OCI-LY7 (cell line): ENCODE measurements around the gene OGDH. TPM values are rescaled to one million over a fixed set of nuclear protein-coding genes. Genes with fewer than 3 reads are reported as not detected.
"Not testable (repeated sequence)": the region's sequence is repeated elsewhere in the genome, so short reads cannot be mapped to it uniquely, and the experiment has no call there.

ENCODE experiments used
- BruUV-seq: library from RNA; stranded (reverse); fragments of 400-500 nt; replicated peaks from 2 replicates; lab custom pipeline; 2021; lab: Mats Ljungman, UMichigan
- CTCF ChIA-PET: fragments of 300-600 bp; sonication (Branson Sonifier 250); formaldehyde crosslinking; loops from one replicate; lab custom pipeline; 2022; ENCODE audit warnings: antibody characterized with exemption; ENCODE audit not compliant: unreplicated experiment; lab: Charles Lee
- POLR2A ChIA-PET: fragments of 300-600 bp; sonication (Branson Sonifier 250); formaldehyde crosslinking; loops from one replicate; lab custom pipeline; 2022; ENCODE audit warnings: antibody characterized with exemption; lab: Charles Lee
- DNase-seq: peaks from one replicate; pipeline ENCODE4 v3.0.0-alpha.2; 2015; ENCODE audit warnings: low spot score
- H2AFZ ChIP-seq: fragments of 200-600 bp; sonication (generic), shearing (Covaris generic); 2 replicates; pipeline ENCODE4 v1.6.1; 2014; ENCODE audit warnings: mild to moderate bottlenecking, antibody characterized with exemption, low read length, moderate library complexity
- H3K27ac ChIP-seq: fragments of 200-600 bp; sonication (generic); 2 replicates; pipeline ENCODE4 v1.5.1; 2014; ENCODE audit warnings: mixed run types, low read depth, mild to moderate bottlenecking, moderate library complexity, low read length, inconsistent platforms; ENCODE audit not compliant: poor library complexity, severe bottlenecking
- H3K36me3 ChIP-seq: fragments of 200-600 bp; sonication (generic); 2 replicates; pipeline ENCODE4 v1.6.1; 2014; ENCODE audit warnings: mild to moderate bottlenecking, antibody characterized with exemption, low read length, moderate library complexity, mixed read lengths; ENCODE audit not compliant: insufficient read depth
- H3K4me1 ChIP-seq: fragments of 200-600 bp; sonication (generic); 2 replicates; pipeline ENCODE4 v1.5.1; 2014; ENCODE audit warnings: mild to moderate bottlenecking, low read length; ENCODE audit not compliant: insufficient read depth, poor library complexity, severe bottlenecking
- H3K4me2 ChIP-seq: fragments of 200-600 bp; sonication (generic); 2 replicates; pipeline ENCODE4 v1.6.1; 2014; ENCODE audit warnings: mild to moderate bottlenecking, low read length
- H3K4me3 ChIP-seq: fragments of 200-600 bp; sonication (generic); 2 replicates; pipeline ENCODE4 v1.5.1; 2014; ENCODE audit warnings: mild to moderate bottlenecking, low read depth, low read length; ENCODE audit not compliant: poor library complexity, severe bottlenecking
- H3K79me2 ChIP-seq: fragments of 200-600 bp; sonication (generic); 2 replicates; pipeline ENCODE4 v1.6.1; 2016; ENCODE audit warnings: low read depth, mild to moderate bottlenecking, low read length, moderate library complexity, mixed read lengths; ENCODE audit not compliant: insufficient read depth
- H3K9me2 ChIP-seq: fragments of 200-600 bp; sonication (generic); 2 replicates; pipeline ENCODE4 v1.6.1; 2016; ENCODE audit warnings: mild to moderate bottlenecking, low read length, mixed read lengths; ENCODE audit not compliant: insufficient read depth
- H3K9me3 ChIP-seq: fragments of 200-600 bp; sonication (generic); 2 replicates; pipeline ENCODE4 v1.6.1; 2014; ENCODE audit warnings: mild to moderate bottlenecking, mixed run types, low read length, mixed read lengths
- H4K20me1 ChIP-seq: fragments of 200-600 bp; sonication (generic); 2 replicates; pipeline ENCODE4 v1.6.1; 2014; ENCODE audit warnings: mild to moderate bottlenecking, antibody characterized with exemption, low read length, moderate library complexity, mixed read lengths; ENCODE audit not compliant: insufficient read depth
- EZH2phosphoT487 ChIP-seq: fragments of 200-600 bp; sonication (generic); IDR thresholded peaks from 2 replicates; pipeline ENCODE4 v1.6.1; 2018; ENCODE audit warnings: low read depth, borderline replicate concordance, mild to moderate bottlenecking, mixed run types, antibody characterized with exemption, low read length, moderate library complexity, mixed read lengths
- intact Hi-C: fragments of 100-400 bp; cut with micrococcal nuclease; formaldehyde crosslinking; loops from one replicate; pipeline ENCODE4 v1.10.0; 2022; ENCODE audit not compliant: unreplicated experiment
- total RNA-seq, 2 experiments: library from RNA; depleted of rRNA in 1 of 2; stranded (reverse); fragments of >200 nt in 1 of 2; shearing (Covaris generic) in 1 of 2; gene quantifications; 2 replicates each; pipeline ENCODE4 v1.2.3, GENCODE V29; 2014 to 2022
- TF ChIP-seq, protein P1 (sequence below): fragments of 200-600 bp; sonication (generic); conservative IDR thresholded peaks from 2 replicates; pipeline ENCODE4 v1.5.1; 2014; ENCODE audit warnings: mild to moderate bottlenecking, antibody characterized with exemption, low read length, moderate library complexity, mixed read lengths

The OGDH gene
- total RNA-seq, 2 experiments from 2014 or later = 47.6 to 70.9 TPM

DNA sequence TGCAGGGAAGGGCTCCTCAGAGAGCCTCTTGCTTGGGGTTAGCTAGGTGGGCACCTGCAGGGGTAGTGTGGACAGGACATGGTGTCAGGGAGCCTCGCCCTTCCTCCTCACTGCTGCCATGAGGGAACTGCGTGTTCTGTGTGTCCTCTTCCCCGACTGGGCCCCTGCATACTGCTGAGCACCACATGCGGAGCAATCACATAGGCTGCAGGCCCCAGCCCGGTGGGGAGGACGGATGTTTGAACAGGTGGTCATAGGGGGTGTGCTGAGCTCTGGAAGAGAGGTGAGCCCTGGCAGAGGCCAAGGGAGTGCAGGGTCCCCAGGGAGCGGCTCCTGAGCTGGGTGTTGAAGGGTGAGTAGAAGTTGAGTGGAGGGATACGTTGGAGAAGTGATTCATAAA is 93.9 kb downstream of the OGDH start:
- H3K9me3 ChIP-seq = no peaks in the 10 kb centered on the region
- no TSS peak for BruUV-seq
- no peak overlapping the region for H3K4me3 ChIP-seq
- H3K27ac ChIP-seq = no peak overlapping the region
- TF ChIP-seq, protein P1, sequence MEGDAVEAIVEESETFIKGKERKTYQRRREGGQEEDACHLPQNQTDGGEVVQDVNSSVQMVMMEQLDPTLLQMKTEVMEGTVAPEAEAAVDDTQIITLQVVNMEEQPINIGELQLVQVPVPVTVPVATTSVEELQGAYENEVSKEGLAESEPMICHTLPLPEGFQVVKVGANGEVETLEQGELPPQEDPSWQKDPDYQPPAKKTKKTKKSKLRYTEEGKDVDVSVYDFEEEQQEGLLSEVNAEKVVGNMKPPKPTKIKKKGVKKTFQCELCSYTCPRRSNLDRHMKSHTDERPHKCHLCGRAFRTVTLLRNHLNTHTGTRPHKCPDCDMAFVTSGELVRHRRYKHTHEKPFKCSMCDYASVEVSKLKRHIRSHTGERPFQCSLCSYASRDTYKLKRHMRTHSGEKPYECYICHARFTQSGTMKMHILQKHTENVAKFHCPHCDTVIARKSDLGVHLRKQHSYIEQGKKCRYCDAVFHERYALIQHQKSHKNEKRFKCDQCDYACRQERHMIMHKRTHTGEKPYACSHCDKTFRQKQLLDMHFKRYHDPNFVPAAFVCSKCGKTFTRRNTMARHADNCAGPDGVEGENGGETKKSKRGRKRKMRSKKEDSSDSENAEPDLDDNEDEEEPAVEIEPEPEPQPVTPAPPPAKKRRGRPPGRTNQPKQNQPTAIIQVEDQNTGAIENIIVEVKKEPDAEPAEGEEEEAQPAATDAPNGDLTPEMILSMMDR = no peak
- TF ChIP-seq EZH2phosphoT487 = no peak
- no peak overlapping the region for H3K4me2 ChIP-seq
- H3K9me2 ChIP-seq = no peaks in the 10 kb centered on the region
- H3K4me1 ChIP-seq = no peaks in the 10 kb centered on the region
- POLR2A ChIA-PET = no interaction called here
- intact Hi-C loops = no loop called here
- no peak overlapping the region for H2AFZ ChIP-seq
- H3K79me2 ChIP-seq = no peaks in the 10 kb centered on the region
- H4K20me1 ChIP-seq = no peaks in the 10 kb centered on the region
- CTCF ChIA-PET = no interaction called here
- peaks cover 82% of the 10 kb centered on the region for H3K36me3 ChIP-seq
- no peak for DNase-seq

DNA sequence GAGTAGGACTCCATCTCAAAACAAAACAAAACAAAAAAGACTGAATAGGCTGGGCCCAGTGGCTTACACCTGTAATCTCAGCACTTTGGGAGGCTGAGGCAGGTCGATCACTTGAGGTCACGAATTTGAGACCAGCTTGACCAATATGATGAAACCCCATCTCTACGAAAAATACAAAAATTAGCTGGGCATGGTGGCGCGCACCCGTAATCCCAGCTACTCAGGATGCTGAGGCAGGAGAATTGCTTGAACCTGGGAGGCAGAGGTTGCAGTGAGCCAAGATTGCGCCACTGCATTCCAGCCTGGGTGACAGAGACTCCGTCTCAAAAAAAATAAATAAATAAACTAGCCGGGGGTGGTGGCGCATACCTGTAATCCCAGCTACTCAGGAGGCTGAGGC is 97.0 kb downstream of the OGDH start:
- H3K4me1 ChIP-seq, H3K4me2 ChIP-seq, H4K20me1 ChIP-seq, BruUV-seq, H3K4me3 ChIP-seq, H3K9me2 ChIP-seq, H3K79me2 ChIP-seq, H2AFZ ChIP-seq, DNase-seq, intact Hi-C loops, CTCF ChIA-PET, H3K27ac ChIP-seq, H3K9me3 ChIP-seq: not testable (repeated sequence)
- POLR2A ChIA-PET = interaction anchor here (0.7 kb wide), 1 partner anchor 122 kb away, joined by 3 read pairs; no protein-coding TSS in a partner anchor
- H3K36me3 ChIP-seq = peaks cover 68% of the 10 kb centered on the region

DNA sequence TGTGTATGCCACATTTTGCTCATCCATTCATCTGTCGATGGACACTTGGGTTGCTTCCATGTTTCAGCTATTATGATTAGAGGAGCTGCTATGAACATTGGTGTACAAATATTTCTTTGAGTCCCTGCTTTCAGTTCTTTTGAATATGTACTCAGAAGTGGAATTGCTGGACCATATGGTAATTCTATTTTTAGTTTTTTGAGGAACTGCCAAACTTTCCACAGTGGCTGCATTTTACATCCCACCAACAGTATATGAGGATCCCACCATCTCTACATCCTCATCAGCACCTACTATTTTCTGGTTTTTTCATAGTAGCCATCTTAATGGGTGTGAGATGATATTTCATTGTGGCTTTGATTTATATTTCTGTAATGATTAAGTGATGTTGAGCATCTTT is 97.5 kb downstream of the OGDH start:
- ChIA-PET CTCF (no interaction called here), POLR2A (interaction anchor here (0.6 to 0.7 kb wide), 2 partner anchors 121 to 202 kb away, joined by 3 read pairs; no protein-coding TSS in a partner anchor)

More for the DNA sequence above, 97.5 kb downstream of the OGDH start:
- H3K9me2 ChIP-seq = no peaks in the 10 kb centered on the region
- H4K20me1 ChIP-seq = no peaks in the 10 kb centered on the region
- no peak overlapping the region for H3K4me2 ChIP-seq
- no peak overlapping the region for H3K27ac ChIP-seq
- no peak overlapping the region for H2AFZ ChIP-seq
- H3K9me3 ChIP-seq = no peaks in the 10 kb centered on the region
- intact Hi-C loops = no loop called here
- H3K4me3 ChIP-seq = no peak overlapping the region
- peaks cover 65% of the 10 kb centered on the region for H3K36me3 ChIP-seq
- H3K4me1 ChIP-seq = no peaks in the 10 kb centered on the region
- no peak for TF ChIP-seq EZH2phosphoT487
- TF ChIP-seq, protein P1 = no peak
- no TSS peak for BruUV-seq
- no peak for DNase-seq
- no peaks in the 10 kb centered on the region for H3K79me2 ChIP-seq
